H9 (cell line): ENCODE data around the gene TLR10. TPM values are rescaled to one million over a fixed set of nuclear protein-coding genes. Genes with fewer than 3 reads are reported as not detected.

Source experiments
- DNase-seq: peaks from one replicate; pipeline ENCODE4 v3.0.0-alpha.2; 2017
- H2AFZ ChIP-seq: one replicate; pipeline ENCODE4 v1.6.1; 2013; ENCODE audit warnings: mild to moderate bottlenecking, low read length, control low read depth, moderate library complexity
- H2AK5ac ChIP-seq: 2 replicates; pipeline ENCODE4 v1.6.1; 2013; ENCODE audit warnings: low read length, control low read depth, mixed read lengths; ENCODE audit not compliant: insufficient read length
- H2BK120ac ChIP-seq: one replicate; pipeline ENCODE4 v1.6.1; 2013; ENCODE audit warnings: low read depth, mild to moderate bottlenecking, low read length, control low read depth, inconsistent platforms; ENCODE audit not compliant: poor library complexity, severe bottlenecking
- H2BK12ac ChIP-seq: 2 replicates; pipeline ENCODE4 v1.6.1; 2013; ENCODE audit warnings: low read length, control low read depth, mixed read lengths, low read depth; ENCODE audit not compliant: insufficient read length
- H2BK15ac ChIP-seq: 2 replicates; pipeline ENCODE4 v1.6.1; 2013; ENCODE audit warnings: low read depth, low read length, control low read depth
- H2BK20ac ChIP-seq: one replicate; pipeline ENCODE4 v1.6.1; 2013; ENCODE audit warnings: low read depth, mild to moderate bottlenecking, low read length, control low read depth, inconsistent platforms; ENCODE audit not compliant: poor library complexity, severe bottlenecking
- H2BK5ac ChIP-seq: 2 replicates; pipeline ENCODE4 v1.6.1; 2013; ENCODE audit warnings: low read length, control low read depth, mixed read lengths; ENCODE audit not compliant: insufficient read length
- H3K14ac ChIP-seq: 2 replicates; pipeline ENCODE4 v1.6.1; 2013; ENCODE audit warnings: low read length, control low read depth; ENCODE audit not compliant: insufficient read depth
- H3K18ac ChIP-seq: 2 replicates; pipeline ENCODE4 v1.6.1; 2013; ENCODE audit warnings: low read depth, mild to moderate bottlenecking, mixed read lengths, low read length, control low read depth; ENCODE audit not compliant: insufficient read length
- H3K23ac ChIP-seq: 2 replicates; pipeline ENCODE4 v1.6.1; 2013; ENCODE audit warnings: low read length, control low read depth, mixed read lengths, low read depth; ENCODE audit not compliant: insufficient read length
- H3K23me2 ChIP-seq: 2 replicates; pipeline ENCODE4 v1.6.1; 2013; ENCODE audit warnings: low read depth, mild to moderate bottlenecking, mixed read lengths, low read length, control low read depth; ENCODE audit not compliant: insufficient read length, poor library complexity, severe bottlenecking
- H3K27ac ChIP-seq: 2 replicates; pipeline ENCODE4 v1.5.1; 2013; ENCODE audit warnings: low read length, control low read depth, mixed read lengths, low read depth; ENCODE audit not compliant: insufficient read length
- H3K27me3 ChIP-seq: 2 replicates; pipeline ENCODE4 v1.6.1; 2013; ENCODE audit warnings: low read length, control low read depth, inconsistent platforms; ENCODE audit not compliant: insufficient read depth
- H3K4ac ChIP-seq: 2 replicates; pipeline ENCODE4 v1.6.1; 2013; ENCODE audit warnings: low read depth, mild to moderate bottlenecking, control low read depth, inconsistent platforms, low read length, moderate library complexity
- H3K4me1 ChIP-seq: 2 replicates; pipeline ENCODE4 v1.6.1; 2013; ENCODE audit warnings: low read length, control low read depth, inconsistent platforms; ENCODE audit not compliant: insufficient read depth
- H3K4me2 ChIP-seq: 2 replicates; pipeline ENCODE4 v1.6.1; 2013; ENCODE audit warnings: low read length, control low read depth, mixed read lengths; ENCODE audit not compliant: insufficient read length, insufficient read depth
- H3K56ac ChIP-seq: 2 replicates; pipeline ENCODE4 v1.6.1; 2013; ENCODE audit warnings: low read depth, mild to moderate bottlenecking, mixed read lengths, low read length, control low read depth; ENCODE audit not compliant: insufficient read length
- H3K79me1 ChIP-seq: 2 replicates; pipeline ENCODE4 v1.6.1; 2013; ENCODE audit warnings: low read depth, mild to moderate bottlenecking, moderate library complexity, low read length, control low read depth, inconsistent platforms; ENCODE audit not compliant: insufficient read depth, poor library complexity, severe bottlenecking
- H3K79me2 ChIP-seq: 2 replicates; pipeline ENCODE4 v1.6.1; 2013; ENCODE audit warnings: low read length, control low read depth, inconsistent platforms; ENCODE audit not compliant: insufficient read depth
- H3K9ac ChIP-seq: 2 replicates; pipeline ENCODE4 v1.6.1; 2013; ENCODE audit warnings: low read length, control low read depth, mixed read lengths; ENCODE audit not compliant: insufficient read length; ENCODE audit errors: extremely low read depth
- H3K9me3 ChIP-seq: one replicate; pipeline ENCODE4 v1.6.1; 2013; ENCODE audit warnings: low read depth, low read length, inconsistent platforms; ENCODE audit not compliant: control insufficient read depth
- H3T11ph ChIP-seq: one replicate; pipeline ENCODE4 v1.6.1; 2013; ENCODE audit warnings: mild to moderate bottlenecking, low read length, control low read depth, inconsistent platforms
- H4K20me1 ChIP-seq: one replicate; pipeline ENCODE4 v1.6.1; 2013; ENCODE audit not compliant: control insufficient read depth, insufficient read length, insufficient read depth
- H4K5ac ChIP-seq: 2 replicates; pipeline ENCODE4 v1.6.1; 2013; ENCODE audit warnings: low read depth, mild to moderate bottlenecking, mixed read lengths, low read length, control low read depth; ENCODE audit not compliant: insufficient read length
- H4K8ac ChIP-seq: replicated peaks from 2 replicates; pipeline ENCODE4 v1.6.1; 2013; ENCODE audit warnings: low read length, control low read depth, mixed read lengths, low read depth; ENCODE audit not compliant: insufficient read length
- H4K91ac ChIP-seq: 2 replicates; pipeline ENCODE4 v1.6.1; 2013; ENCODE audit warnings: low read depth, mild to moderate bottlenecking, moderate library complexity, mixed read lengths, low read length, control low read depth; ENCODE audit not compliant: insufficient read length
- H3K27ac Mint-ChIP-seq, 3 experiments: 2 replicates in 2 of 3; 3 replicates in 1 of 3; pipeline ENCODE4 v1.8.0; 2020 to 2021; ENCODE audit warnings: mixed read lengths in 3 of 3, mild to moderate bottlenecking in 1 of 3, moderate library complexity in 1 of 3
- H3K27me3 Mint-ChIP-seq: 2 replicates; pipeline ENCODE4 v1.8.0; 2021; ENCODE audit warnings: low read depth, mild to moderate bottlenecking, moderate library complexity, mixed read lengths
- H3K36me3 Mint-ChIP-seq, 3 experiments: 2 replicates in 2 of 3; 3 replicates in 1 of 3; pipeline ENCODE4 v1.8.0; 2020 to 2021; ENCODE audit warnings: low read depth in 3 of 3, mixed read lengths in 3 of 3; ENCODE audit not compliant: insufficient read depth in 1 of 3
- H3K4me1 Mint-ChIP-seq, 2 experiments: 2 replicates each; pipeline ENCODE4 v1.8.0; 2020; ENCODE audit warnings: mixed read lengths in 2 of 2
- H3K4me3 Mint-ChIP-seq, 2 experiments: 2 replicates in 1 of 2; 3 replicates in 1 of 2; pipeline ENCODE4 v1.8.0; 2020 to 2021; ENCODE audit warnings: mild to moderate bottlenecking in 2 of 2, mixed read lengths in 2 of 2, moderate library complexity in 1 of 2
- H3K9me3 Mint-ChIP-seq, 2 experiments: 2 replicates in 1 of 2; 3 replicates in 1 of 2; pipeline ENCODE4 v1.8.0; 2020; ENCODE audit warnings: mild to moderate bottlenecking in 2 of 2, mixed read lengths in 2 of 2, moderate library complexity in 1 of 2
- WGBS: extraction: QIAGEN DNeasy Blood & Tissue Kit; methylation state at CpG from one replicate; pipeline ENCODE4 v1.1.7; 2013; ENCODE audit warnings: missing lambda C conversion rate, low lambda C conversion rate, mixed read lengths; ENCODE audit not compliant: insufficient read length; ENCODE audit errors: extremely low coverage; 5-methylcytosine and 5-hydroxymethylcytosine counted together
- total RNA-seq: library from RNA; stranded (reverse); gene quantifications from 2 replicates; pipeline ENCODE4 v1.2.1, GENCODE V29; 2021
- TF ChIP-seq, protein P1 (sequence below): fragments of 200-600 bp; sonication (generic); conservative IDR thresholded peaks from 3 replicates; pipeline ENCODE4 v1.8.0; 2021; ENCODE audit warnings: antibody characterized with exemption, mild to moderate bottlenecking

TLR10 gene
- total RNA-seq, 1 experiment from 2014 or later = not detected

DNA sequence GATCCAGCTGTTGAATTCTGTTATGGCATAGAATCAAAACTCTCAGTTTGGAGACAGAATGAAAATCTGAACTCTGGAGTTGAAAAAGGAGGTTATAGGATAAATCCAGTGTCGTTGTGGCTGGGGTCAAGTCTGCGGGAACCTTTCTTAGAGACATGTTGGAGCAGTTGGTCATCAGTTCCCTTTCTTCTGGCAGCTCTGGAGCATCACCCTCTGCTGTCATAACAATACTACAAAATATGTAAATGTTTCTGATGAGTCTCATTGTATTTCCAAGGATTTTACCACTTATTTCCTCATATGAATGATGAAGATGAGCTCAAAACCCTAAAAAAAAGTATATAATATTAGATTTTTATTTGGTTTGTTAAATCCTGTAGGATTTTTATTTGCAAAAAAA is 7.5 kb downstream of the TLR10 start:
- Histone ChIP-seq H2BK120ac (no peak overlapping the region), H2BK12ac (no peak overlapping the region), H2BK15ac (no peak overlapping the region), H3K79me1 (no peaks in the 10 kb centered on the region), H4K20me1 (no peaks in the 10 kb centered on the region), H3T11ph (no peak overlapping the region), H2AK5ac (no peak overlapping the region), H4K5ac (no peak overlapping the region), H3K56ac (no peak overlapping the region), H2AFZ (no peak overlapping the region), H4K8ac (no peak overlapping the region), H3K27ac (no peak overlapping the region), H3K14ac (no peak overlapping the region), H3K23me2 (no peaks in the 10 kb centered on the region), H3K79me2 (no peaks in the 10 kb centered on the region), H2BK20ac (no peak overlapping the region), H3K18ac (no peak overlapping the region), H3K27me3 (no peaks in the 10 kb centered on the region), H3K4me1 (no peaks in the 10 kb centered on the region), H2BK5ac (no peak overlapping the region), H3K9ac (no peak overlapping the region), H3K4ac (no peak overlapping the region), H4K91ac (no peak overlapping the region), H3K23ac (no peak overlapping the region), H3K4me2 (no peak overlapping the region), H3K9me3 (no peaks in the 10 kb centered on the region)
- H3K27ac Mint-ChIP-seq = no peak overlapping the region
- H3K9me3 Mint-ChIP-seq = peaks cover 3 to 4% of the 10 kb centered on the region in 2 experiments; a peak in 2 of 5 replicates
- H3K36me3 Mint-ChIP-seq = no peaks in the 10 kb centered on the region
- no CpG with 5 or more reads among the region's 2 CpGs for WGBS
- H3K4me1 Mint-ChIP-seq = no peaks in the 10 kb centered on the region
- TF ChIP-seq, protein P1, sequence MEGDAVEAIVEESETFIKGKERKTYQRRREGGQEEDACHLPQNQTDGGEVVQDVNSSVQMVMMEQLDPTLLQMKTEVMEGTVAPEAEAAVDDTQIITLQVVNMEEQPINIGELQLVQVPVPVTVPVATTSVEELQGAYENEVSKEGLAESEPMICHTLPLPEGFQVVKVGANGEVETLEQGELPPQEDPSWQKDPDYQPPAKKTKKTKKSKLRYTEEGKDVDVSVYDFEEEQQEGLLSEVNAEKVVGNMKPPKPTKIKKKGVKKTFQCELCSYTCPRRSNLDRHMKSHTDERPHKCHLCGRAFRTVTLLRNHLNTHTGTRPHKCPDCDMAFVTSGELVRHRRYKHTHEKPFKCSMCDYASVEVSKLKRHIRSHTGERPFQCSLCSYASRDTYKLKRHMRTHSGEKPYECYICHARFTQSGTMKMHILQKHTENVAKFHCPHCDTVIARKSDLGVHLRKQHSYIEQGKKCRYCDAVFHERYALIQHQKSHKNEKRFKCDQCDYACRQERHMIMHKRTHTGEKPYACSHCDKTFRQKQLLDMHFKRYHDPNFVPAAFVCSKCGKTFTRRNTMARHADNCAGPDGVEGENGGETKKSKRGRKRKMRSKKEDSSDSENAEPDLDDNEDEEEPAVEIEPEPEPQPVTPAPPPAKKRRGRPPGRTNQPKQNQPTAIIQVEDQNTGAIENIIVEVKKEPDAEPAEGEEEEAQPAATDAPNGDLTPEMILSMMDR = no peak
- no peaks in the 10 kb centered on the region; the same call in none of the 2 replicates for H3K27me3 Mint-ChIP-seq
- H3K4me3 Mint-ChIP-seq = no peak overlapping the region
- DNase-seq = no peak
